ENCODE measurements around the gene CDH4. TPM values are rescaled to one million over a fixed set of nuclear protein-coding genes. Genes with fewer than 3 reads are reported as not detected.
A peak's percentile ranks its signal among the peaks of the same experiment; 100 is the strongest.

Gene CDH4
- total RNA-seq, 1 donor from 2014 or later, result 0.99 TPM

DNA sequence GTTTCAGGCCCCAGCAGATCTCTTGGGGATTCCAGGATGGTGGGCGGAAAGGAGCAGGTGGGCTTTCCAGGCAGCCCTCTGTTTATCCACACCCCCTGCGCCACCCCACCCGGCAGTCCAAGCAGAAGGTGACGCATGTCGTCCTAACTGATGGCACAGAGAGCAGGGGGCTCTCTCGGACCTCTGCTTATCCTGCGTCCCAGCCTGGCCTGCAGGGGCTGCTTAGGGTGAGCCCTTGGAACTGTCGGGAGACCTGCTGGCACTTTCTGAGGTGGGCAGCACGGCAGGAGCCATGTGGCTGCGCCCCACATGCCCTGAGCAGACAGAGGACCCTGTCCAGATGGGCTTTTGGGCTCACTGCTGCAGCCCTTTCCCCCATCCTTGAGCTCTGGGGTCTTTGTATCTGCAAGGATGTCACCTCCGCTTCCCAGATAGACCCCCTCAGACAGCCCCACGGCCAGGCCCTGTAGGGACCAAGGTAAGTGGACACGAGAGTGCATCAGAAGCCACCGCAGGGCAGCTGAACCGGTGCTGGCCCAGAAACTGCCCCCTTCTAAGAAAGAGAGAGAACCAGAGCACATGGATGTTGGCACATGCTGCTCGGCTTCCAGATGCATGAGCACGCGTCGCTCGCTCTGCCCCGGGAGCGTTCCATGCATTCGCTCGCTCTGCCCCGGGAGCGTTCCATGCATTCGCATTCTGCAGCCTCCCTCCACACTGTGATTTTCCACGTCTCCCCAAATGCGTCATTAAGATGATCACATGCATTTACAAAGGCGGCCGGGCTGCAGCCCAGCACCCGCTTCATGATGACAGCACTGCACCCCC lies 566.9 kb downstream of the CDH4 start:
- Mint-ChIP-seq H3K27me3 (ENCODE audit: low read depth) (no peaks in the 10 kb centered on the region), H3K4me1 (ENCODE audit: low read depth) (no peaks in the 10 kb centered on the region), H3K27ac (ENCODE audit: unreplicated experiment) (no peak overlapping the region), H3K4me3 (ENCODE audit: unreplicated experiment) (no peak overlapping the region), H3K36me3 (ENCODE audit: low read depth) (peaks cover 1% of the 10 kb centered on the region), H3K9me3 (ENCODE audit: low read depth) (peaks cover 4% of the 10 kb centered on the region)
- DNase-seq (ENCODE audit: low spot score), result peak; percentile 70
- TF ChIP-seq, protein P1, sequence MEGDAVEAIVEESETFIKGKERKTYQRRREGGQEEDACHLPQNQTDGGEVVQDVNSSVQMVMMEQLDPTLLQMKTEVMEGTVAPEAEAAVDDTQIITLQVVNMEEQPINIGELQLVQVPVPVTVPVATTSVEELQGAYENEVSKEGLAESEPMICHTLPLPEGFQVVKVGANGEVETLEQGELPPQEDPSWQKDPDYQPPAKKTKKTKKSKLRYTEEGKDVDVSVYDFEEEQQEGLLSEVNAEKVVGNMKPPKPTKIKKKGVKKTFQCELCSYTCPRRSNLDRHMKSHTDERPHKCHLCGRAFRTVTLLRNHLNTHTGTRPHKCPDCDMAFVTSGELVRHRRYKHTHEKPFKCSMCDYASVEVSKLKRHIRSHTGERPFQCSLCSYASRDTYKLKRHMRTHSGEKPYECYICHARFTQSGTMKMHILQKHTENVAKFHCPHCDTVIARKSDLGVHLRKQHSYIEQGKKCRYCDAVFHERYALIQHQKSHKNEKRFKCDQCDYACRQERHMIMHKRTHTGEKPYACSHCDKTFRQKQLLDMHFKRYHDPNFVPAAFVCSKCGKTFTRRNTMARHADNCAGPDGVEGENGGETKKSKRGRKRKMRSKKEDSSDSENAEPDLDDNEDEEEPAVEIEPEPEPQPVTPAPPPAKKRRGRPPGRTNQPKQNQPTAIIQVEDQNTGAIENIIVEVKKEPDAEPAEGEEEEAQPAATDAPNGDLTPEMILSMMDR (IDR thresholded peaks at IDR 0.05), result no peak

DNA sequence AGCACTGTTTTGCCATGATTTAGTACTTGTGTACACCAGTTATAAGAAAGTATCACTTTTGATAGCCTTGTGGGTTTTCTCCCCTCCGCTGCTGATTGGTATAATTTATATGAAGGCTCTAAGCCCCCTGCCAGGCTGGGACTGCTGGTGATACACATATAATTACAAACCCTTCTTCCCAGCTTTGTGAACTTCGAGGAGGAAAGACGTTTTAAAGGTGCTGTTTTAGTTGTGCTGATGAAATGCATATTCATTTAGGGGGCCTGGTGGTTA lies 567.4 kb downstream of the CDH4 start:
- Mint-ChIP-seq H3K4me1 (ENCODE audit: low read depth) (no peaks in the 10 kb centered on the region), H3K27me3 (ENCODE audit: low read depth) (no peaks in the 10 kb centered on the region), H3K9me3 (ENCODE audit: low read depth) (peaks cover 4% of the 10 kb centered on the region), H3K4me3 (ENCODE audit: unreplicated experiment) (no peak overlapping the region), H3K36me3 (ENCODE audit: low read depth) (peaks cover 1% of the 10 kb centered on the region), H3K27ac (ENCODE audit: unreplicated experiment) (no peak overlapping the region)
- TF ChIP-seq, protein P1 (IDR thresholded peaks at IDR 0.05), result no peak
- DNase-seq (ENCODE audit: low spot score), result no peak

DNA sequence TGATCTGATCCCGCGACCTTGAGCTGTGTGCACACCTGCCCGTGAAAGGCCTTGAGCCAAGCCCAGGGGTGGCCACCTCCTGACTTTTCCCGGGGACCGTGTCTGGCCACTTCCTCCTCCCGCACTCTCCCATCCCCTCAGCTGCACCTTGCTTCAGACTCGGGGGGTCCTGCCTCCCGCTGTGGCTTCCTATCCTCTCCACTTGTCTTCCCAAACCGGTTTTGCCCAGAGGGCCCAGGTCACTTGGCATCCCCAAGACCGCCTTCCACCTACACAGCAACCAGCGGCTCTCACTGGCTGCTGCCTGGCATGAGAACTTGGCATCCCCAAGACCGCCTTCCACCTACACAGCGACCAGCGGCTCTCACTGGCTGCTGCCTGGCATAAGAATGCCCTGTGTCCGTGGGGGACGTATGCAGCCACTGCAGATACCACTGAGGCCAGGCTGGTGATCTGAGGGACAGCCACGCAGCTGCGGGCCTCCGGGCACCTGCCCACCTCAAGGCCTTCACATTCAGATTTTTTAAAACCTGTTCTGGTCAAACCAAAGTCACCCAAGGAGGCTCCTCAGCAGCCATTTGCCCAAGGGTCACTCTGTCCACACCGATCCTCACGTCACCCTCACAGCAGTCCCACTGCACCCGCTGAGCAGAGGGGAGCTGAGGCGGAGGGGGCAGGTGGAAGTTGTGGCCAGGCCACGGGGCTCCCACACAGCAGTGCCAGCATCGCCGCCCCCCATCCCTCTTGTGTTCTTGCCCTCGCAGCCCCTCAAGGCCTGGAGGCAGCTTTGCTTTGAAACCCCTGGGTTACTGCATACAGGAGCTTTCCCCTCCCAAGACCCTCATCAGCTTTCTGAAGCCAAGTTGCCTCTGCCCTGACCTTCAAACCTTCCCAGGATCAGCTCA lies 568.1 kb downstream of the CDH4 start:
- Mint-ChIP-seq H3K27ac (ENCODE audit: unreplicated experiment) (no peak overlapping the region), H3K36me3 (ENCODE audit: low read depth) (peaks cover 1% of the 10 kb centered on the region), H3K4me3 (ENCODE audit: unreplicated experiment) (no peak overlapping the region), H3K9me3 (ENCODE audit: low read depth) (peaks cover 4% of the 10 kb centered on the region), H3K4me1 (ENCODE audit: low read depth) (no peaks in the 10 kb centered on the region), H3K27me3 (ENCODE audit: low read depth) (no peaks in the 10 kb centered on the region)
- DNase-seq (ENCODE audit: low spot score), result peak; percentile 91
- TF ChIP-seq, protein P1 (IDR thresholded peaks at IDR 0.05), result no peak

DNA sequence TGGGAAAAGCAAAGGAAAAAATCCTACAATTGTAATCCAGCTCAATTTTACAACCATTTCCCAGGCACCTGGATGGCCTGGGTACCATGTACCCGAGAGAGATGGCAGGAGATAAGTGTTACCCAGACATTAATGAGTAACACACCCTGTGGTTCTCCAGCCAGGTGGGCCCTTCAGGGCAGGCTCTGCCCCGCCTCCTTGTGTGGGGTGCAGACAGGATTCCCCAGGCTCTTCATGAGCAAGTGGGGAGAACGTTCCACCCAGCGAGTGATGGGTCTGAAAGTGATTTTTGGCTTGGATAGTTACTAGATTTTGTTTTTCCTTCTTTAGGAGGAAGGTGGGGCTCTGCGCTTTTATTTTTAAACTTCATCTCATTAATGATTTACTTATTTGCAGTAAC lies 569.7 kb downstream of the CDH4 start:
- Mint-ChIP-seq H3K9me3 (ENCODE audit: low read depth) (peaks cover 4% of the 10 kb centered on the region), H3K27me3 (ENCODE audit: low read depth) (no peaks in the 10 kb centered on the region), H3K36me3 (ENCODE audit: low read depth) (peaks cover 1% of the 10 kb centered on the region), H3K27ac (ENCODE audit: unreplicated experiment) (no peak overlapping the region), H3K4me1 (ENCODE audit: low read depth) (no peaks in the 10 kb centered on the region), H3K4me3 (ENCODE audit: unreplicated experiment) (no peak overlapping the region)
- DNase-seq (ENCODE audit: low spot score), result peak; percentile 68
- TF ChIP-seq, protein P1 (IDR thresholded peaks at IDR 0.05), result no peak

DNA sequence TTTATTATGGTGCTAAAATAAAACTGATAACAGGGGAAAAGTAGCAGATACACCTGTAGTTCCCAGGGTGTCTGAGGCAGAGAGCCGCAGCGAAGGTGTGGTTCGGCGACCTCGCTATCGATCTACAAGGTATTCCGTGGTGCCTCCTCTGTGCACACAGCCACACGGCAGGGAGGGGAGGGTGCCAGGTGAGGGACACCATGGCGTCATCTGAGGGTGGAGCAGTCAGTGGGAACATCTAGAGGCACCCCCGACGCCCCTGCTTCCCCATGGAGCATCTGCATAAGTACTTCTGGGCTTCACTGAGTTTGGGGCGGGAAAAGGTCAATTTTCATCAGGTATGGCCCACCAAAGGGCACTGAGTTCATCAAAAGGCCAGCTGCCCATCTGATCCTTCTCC lies 570.3 kb downstream of the CDH4 start:
- Mint-ChIP-seq H3K27ac (ENCODE audit: unreplicated experiment) (no peak overlapping the region), H3K36me3 (ENCODE audit: low read depth) (no peaks in the 10 kb centered on the region), H3K9me3 (ENCODE audit: low read depth) (peaks cover 9% of the 10 kb centered on the region), H3K4me3 (ENCODE audit: unreplicated experiment) (no peak overlapping the region), H3K27me3 (ENCODE audit: low read depth) (no peaks in the 10 kb centered on the region), H3K4me1 (ENCODE audit: low read depth) (no peaks in the 10 kb centered on the region)
- TF ChIP-seq, protein P1 (IDR thresholded peaks at IDR 0.05), result no peak
- peak; percentile 64 for DNase-seq (ENCODE audit: low spot score)
